ENCODE data around the gene BRD7. TPM values are rescaled to one million over a fixed set of nuclear protein-coding genes. Genes with fewer than 3 reads are reported as not detected.
A peak's percentile ranks its signal among the peaks of the same experiment; 100 is the strongest.

BRD7 gene
- total RNA-seq, 2 experiments from 2014 or later, result 93.6 to 98.5 TPM

- Mint-ChIP-seq H3K4me1 (peaks cover 11% of the 10 kb centered on the region), H3K36me3 (peaks cover 23% of the 10 kb centered on the region), H3K27me3 (no peaks in the 10 kb centered on the region), H3K4me3 (no peak overlapping the region), H3K9me3 (no peaks in the 10 kb centered on the region), H3K27ac (no peak overlapping the region)
- no peak for DNase-seq
Observed at GRCh38 chr16:50289950-50290764, 78.6 kb downstream of the BRD7 start.

DNA sequence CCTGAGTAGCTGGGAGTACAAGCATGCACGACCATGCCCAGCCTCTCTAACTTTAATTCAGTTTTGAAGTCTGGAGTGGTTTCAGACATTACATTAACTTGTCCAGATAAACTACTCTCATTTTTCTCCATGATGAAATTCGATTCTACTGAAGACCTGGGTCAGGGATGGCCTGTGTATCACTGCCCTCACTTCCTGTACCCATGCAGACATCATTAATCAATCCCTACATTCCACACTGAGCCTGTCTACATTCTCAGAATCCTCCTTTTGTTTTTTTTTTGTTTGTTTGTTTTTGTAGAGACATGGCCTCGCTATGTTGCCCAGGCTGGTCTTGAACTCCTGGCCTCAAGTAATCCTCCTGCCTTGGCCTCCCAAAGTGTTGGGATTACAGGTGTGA is 79.9 kb downstream of the BRD7 start:
- no peaks in the 10 kb centered on the region for H3K9me3 Mint-ChIP-seq
- H3K4me1 Mint-ChIP-seq, result peaks cover 23% of the 10 kb centered on the region
- H3K27ac Mint-ChIP-seq, result no peak overlapping the region
- peaks cover 26% of the 10 kb centered on the region for H3K36me3 Mint-ChIP-seq
- no peaks in the 10 kb centered on the region for H3K27me3 Mint-ChIP-seq
- DNase-seq, result no peak
- no peak overlapping the region for H3K4me3 Mint-ChIP-seq

DNA sequence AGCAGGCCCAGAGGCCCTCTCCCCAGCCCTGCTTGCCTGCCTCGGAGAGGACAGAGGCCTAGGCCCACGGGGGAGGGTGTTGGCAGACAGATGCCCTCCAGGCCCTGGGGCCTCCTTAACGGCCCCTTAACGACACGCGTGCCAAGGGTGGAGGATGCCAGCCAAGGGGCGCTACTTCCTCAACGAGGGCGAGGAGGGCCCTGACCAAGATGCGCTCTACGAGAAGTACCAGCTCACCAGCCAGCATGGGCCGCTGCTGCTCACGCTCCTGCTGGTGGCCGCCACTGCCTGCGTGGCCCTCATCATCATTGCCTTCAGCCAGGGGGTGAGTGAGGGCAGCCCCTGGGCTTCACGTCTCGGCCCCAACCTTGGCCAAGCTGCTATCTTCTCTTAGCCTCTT is 80.8 kb downstream of the BRD7 start:
- Mint-ChIP-seq H3K27ac (no peak overlapping the region), H3K4me1 (peaks cover 31% of the 10 kb centered on the region), H3K9me3 (no peaks in the 10 kb centered on the region), H3K27me3 (no peaks in the 10 kb centered on the region), H3K4me3 (no peak overlapping the region), H3K36me3 (peaks cover 26% of the 10 kb centered on the region)
- DNase-seq, result no peak

GRCh38 chr16:50286681-50287080 is 82.1 kb downstream of the BRD7 start:
- Mint-ChIP-seq H3K27ac (no peak overlapping the region), H3K36me3 (peaks cover 31% of the 10 kb centered on the region), H3K4me3 (no peak overlapping the region), H3K4me1 (peaks cover 43% of the 10 kb centered on the region), H3K9me3 (no peaks in the 10 kb centered on the region), H3K27me3 (no peaks in the 10 kb centered on the region)
- DNase-seq, result no peak

- peaks cover 32% of the 10 kb centered on the region for H3K36me3 Mint-ChIP-seq
- peaks cover under 1% of the 10 kb centered on the region for H3K9me3 Mint-ChIP-seq
- no peaks in the 10 kb centered on the region for H3K27me3 Mint-ChIP-seq
- DNase-seq, result no peak
- H3K4me1 Mint-ChIP-seq, result peaks cover 51% of the 10 kb centered on the region
- H3K27ac Mint-ChIP-seq, result no peak overlapping the region
- H3K4me3 Mint-ChIP-seq, result no peak overlapping the region
Observed at GRCh38 chr16:50285406-50286003, 83.3 kb downstream of the BRD7 start.

GRCh38 chr16:50284131-50284911 is 84.5 kb downstream of the BRD7 start:
- H3K36me3 Mint-ChIP-seq, result peaks cover 39% of the 10 kb centered on the region
- peak overlapping the region; percentile 52 for H3K27ac Mint-ChIP-seq
- DNase-seq, result no peak
- H3K9me3 Mint-ChIP-seq, result peaks cover 3% of the 10 kb centered on the region
- H3K4me3 Mint-ChIP-seq, result no peak overlapping the region
- peaks cover 60% of the 10 kb centered on the region for H3K4me1 Mint-ChIP-seq
- H3K27me3 Mint-ChIP-seq, result no peaks in the 10 kb centered on the region

DNA sequence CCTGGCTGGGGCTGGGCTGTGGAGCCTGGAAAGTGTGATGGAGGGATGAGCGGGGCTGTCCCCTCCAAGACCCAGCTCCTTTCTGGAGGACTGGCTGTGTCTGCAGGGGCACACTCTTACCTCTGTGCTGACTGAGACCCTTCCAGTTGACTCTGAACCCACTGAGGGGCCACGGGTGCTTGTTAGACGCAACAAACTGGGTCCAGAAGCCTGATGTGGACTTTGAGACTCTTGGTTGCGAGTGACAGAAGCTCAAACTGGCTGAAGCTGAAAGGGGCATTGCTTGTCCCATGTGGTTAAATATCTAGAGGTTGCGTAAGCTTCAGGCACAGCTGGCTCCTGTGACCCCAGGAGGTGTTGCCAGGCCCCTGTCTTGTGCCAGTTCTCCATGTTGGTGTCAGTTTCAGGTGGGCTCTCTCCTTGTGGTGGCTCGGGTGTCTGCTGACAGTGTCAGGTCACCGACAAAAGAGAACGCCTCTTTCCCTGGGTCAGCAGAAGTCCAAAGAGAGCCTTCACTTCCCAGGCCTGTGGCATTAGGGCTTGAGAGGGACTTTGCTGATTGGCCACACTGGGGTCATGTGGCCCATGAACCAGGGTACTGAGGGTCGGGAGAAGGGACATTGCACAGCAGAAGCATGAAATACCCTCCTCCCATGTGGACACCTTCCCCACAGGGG is 85.7 kb downstream of the BRD7 start:
- H3K27me3 Mint-ChIP-seq, result no peaks in the 10 kb centered on the region
- H3K9me3 Mint-ChIP-seq, result peaks cover 3% of the 10 kb centered on the region
- DNase-seq, result no peak
- peak overlapping the region; percentile 29 for H3K27ac Mint-ChIP-seq
- peaks cover 70% of the 10 kb centered on the region for H3K4me1 Mint-ChIP-seq
- H3K36me3 Mint-ChIP-seq, result peaks cover 44% of the 10 kb centered on the region
- H3K4me3 Mint-ChIP-seq, result peak overlapping the region; percentile 50

- H3K36me3 Mint-ChIP-seq, result peaks cover 52% of the 10 kb centered on the region
- peak overlapping the region; percentile 73 for H3K27ac Mint-ChIP-seq
- peaks cover 3% of the 10 kb centered on the region for H3K9me3 Mint-ChIP-seq
- no peaks in the 10 kb centered on the region for H3K27me3 Mint-ChIP-seq
- peak overlapping the region; percentile 50 for H3K4me3 Mint-ChIP-seq
- DNase-seq, result peak; percentile 61
- peaks cover 78% of the 10 kb centered on the region for H3K4me1 Mint-ChIP-seq
Observed at GRCh38 chr16:50282010-50282538, 86.7 kb downstream of the BRD7 start.

DNA sequence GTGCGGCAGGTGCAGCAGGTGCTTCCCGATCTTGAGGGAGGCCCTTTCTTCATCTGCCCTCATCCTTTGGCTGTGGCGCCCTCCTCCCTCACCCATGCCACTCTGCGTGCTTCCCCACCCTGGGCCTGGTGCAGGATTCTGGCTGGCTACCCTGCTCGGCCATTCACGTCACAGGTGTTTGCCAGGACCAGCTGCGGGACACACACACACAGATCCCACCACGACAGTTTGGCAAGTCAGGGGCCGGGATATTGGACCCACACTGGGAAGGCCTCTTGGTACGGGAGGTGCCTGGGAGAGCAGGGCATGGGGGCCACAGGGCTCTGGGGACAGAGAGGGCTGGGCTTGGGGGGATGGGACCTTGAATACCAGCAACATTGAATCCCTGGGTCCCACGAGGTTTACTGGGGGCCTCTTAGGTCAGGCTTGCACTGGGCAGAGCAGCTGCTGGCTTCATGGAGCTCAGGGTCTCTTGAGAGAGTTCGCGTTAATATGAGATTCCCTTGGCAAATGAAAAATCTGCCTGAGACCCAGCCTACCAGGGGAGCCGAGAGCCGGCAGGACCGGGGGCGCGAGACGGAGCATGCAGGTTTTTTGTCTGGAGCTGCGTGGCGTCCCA is 87.3 kb downstream of the BRD7 start:
- Mint-ChIP-seq H3K9me3 (peaks cover 3% of the 10 kb centered on the region), H3K27ac (peak overlapping the region; percentile 73), H3K36me3 (peaks cover 53% of the 10 kb centered on the region), H3K4me1 (peaks cover 81% of the 10 kb centered on the region), H3K27me3 (no peaks in the 10 kb centered on the region), H3K4me3 (no peak overlapping the region)
- DNase-seq, result no peak

GRCh38 chr16:50280932-50281331 is 87.9 kb downstream of the BRD7 start:
- peaks cover 50% of the 10 kb centered on the region for H3K36me3 Mint-ChIP-seq
- peaks cover 3% of the 10 kb centered on the region for H3K9me3 Mint-ChIP-seq
- no peak overlapping the region for H3K4me3 Mint-ChIP-seq
- no peaks in the 10 kb centered on the region for H3K27me3 Mint-ChIP-seq
- DNase-seq, result no peak
- peaks cover 82% of the 10 kb centered on the region for H3K4me1 Mint-ChIP-seq
- no peak overlapping the region for H3K27ac Mint-ChIP-seq

DNA sequence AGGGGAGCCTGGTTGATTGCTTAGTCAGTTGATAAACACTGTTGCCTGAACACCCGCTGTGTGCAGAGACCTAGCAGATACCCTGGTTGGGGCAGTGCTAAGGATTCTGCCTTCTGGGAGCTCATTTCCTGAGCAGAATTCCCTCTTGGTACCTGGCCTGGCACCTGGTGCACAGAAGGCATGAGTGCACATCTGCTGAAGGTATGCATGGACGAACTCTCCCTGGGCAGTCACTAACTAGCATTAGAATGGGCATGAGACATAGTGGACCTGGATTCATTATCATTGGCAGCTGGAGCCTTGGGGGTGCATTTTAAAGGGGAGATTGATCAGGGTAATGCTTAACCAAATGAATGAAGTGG is 89.3 kb downstream of the BRD7 start:
- H3K36me3 Mint-ChIP-seq, result peaks cover 48% of the 10 kb centered on the region
- H3K4me3 Mint-ChIP-seq, result no peak overlapping the region
- no peak for DNase-seq
- H3K4me1 Mint-ChIP-seq, result peaks cover 83% of the 10 kb centered on the region
- H3K27me3 Mint-ChIP-seq, result no peaks in the 10 kb centered on the region
- H3K27ac Mint-ChIP-seq, result peak overlapping the region; percentile 14
- peaks cover 3% of the 10 kb centered on the region for H3K9me3 Mint-ChIP-seq

DNA sequence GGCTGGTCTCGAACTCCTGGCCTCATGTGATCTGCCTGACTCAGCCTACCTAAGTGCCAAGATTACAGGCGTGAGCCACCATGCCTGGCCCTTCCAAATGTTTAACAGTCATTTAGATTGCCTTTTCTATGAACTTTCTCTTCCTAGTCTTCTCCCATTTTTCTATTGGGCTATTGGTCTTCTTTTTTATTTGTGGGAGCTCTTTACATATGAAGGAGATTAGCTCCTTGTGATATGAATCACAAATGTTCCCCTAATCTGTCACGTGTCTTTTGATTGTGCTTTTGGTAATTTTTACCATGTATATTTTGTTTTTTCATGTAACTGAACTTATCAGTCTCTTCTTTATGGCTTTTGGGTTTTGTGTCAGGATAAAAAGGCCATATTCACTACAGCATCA is 90.5 kb downstream of the BRD7 start:
- Mint-ChIP-seq H3K36me3 (peaks cover 50% of the 10 kb centered on the region), H3K9me3 (peaks cover 3% of the 10 kb centered on the region), H3K27ac (peak overlapping the region; percentile 81), H3K4me3 (peak overlapping the region; percentile 35), H3K27me3 (no peaks in the 10 kb centered on the region), H3K4me1 (peaks cover 80% of the 10 kb centered on the region)
- DNase-seq, result no peak

DNA sequence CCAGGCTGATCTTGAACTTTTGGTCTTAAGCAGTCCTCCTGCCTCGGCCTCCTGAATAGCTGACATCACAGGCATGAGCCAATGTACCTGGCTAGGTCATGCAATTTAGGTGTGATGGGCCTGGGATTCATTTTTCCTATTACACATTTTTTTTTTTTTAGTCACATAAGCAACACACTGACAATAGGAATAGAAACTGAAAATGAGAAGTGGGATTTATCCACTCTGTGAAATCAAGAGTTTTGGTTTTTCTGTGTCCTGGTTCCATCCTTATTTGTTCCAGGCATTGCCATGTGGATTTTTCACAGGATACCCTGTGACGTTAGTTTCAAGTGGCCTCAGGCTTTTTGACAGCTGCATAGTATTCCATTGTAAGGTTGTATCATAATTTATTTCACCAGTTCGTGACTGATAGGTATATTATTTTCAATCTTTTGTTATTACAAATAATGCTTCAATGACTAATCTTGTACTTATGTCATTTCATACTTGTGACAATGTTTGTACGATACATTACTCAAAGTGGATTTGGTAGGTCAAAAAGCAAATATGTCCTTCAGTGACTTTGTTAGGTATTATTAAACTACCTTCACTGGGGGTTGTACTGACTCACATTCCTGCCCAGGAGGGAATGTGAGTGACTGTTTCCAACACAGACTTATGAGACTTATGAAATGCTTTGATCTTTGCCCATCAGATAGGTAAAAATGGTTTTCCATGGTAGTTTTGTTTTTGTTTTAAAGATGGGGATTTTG is 91.8 kb downstream of the BRD7 start:
- peak overlapping the region; percentile 81 for H3K27ac Mint-ChIP-seq
- peaks cover 45% of the 10 kb centered on the region for H3K36me3 Mint-ChIP-seq
- no peak for DNase-seq
- H3K4me3 Mint-ChIP-seq, result peak overlapping the region; percentile 35
- H3K9me3 Mint-ChIP-seq, result peaks cover 3% of the 10 kb centered on the region
- H3K27me3 Mint-ChIP-seq, result no peaks in the 10 kb centered on the region
- H3K4me1 Mint-ChIP-seq, result peaks cover 78% of the 10 kb centered on the region

DNA sequence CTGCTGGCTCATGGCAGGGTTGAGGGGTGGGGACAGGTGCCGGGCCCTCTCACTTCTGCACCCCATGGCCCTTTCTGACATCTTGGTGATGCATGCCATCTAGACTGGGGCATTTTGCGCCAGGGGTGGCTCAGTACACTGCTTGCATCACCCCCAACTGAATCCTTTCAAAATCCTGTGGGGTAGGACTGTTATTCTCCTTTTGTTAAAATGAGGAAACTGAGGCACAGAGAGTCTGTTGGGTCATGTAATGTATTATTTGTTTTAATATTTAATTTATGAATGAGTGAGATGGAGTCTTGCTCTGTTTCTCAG is 92.5 kb downstream of the BRD7 start:
- H3K27ac Mint-ChIP-seq, result peak overlapping the region; percentile 81
- H3K4me1 Mint-ChIP-seq, result peaks cover 80% of the 10 kb centered on the region
- peaks cover 45% of the 10 kb centered on the region for H3K36me3 Mint-ChIP-seq
- H3K27me3 Mint-ChIP-seq, result no peaks in the 10 kb centered on the region
- no peak overlapping the region for H3K4me3 Mint-ChIP-seq
- DNase-seq, result no peak
- H3K9me3 Mint-ChIP-seq, result peaks cover 3% of the 10 kb centered on the region

All from activated naive CD8-positive, alpha-beta T cell treated with anti-CD3 and anti-CD28 coated beads for 36 hours (primary cell).